ENCODE data around the gene DENND2D.

DNA sequence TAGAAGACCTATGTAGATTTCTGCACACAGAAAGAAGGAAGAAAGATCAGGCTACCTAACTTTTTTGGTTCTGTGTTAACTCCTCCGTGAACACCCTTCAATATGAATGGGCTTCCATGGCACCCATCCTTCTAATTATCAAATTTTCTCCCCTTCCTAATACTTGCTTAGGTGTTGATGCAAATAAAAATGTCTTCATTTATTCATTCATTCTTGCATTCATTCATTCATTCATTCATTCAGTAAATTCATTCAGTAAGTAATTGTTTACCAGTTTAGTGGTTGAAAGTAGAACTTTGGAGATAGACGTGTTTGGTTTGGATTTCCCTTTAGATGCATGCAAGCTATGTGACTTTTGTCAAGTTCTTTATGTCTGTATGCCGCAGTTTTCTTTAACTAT lies 31.7 kb upstream of the DENND2D start:
- TF ChIP-seq CSRNP3 (CRISPR knock-in tag; IDR thresholded peaks at IDR 0.05) (no peak), ZNF8 (CRISPR knock-in tag; IDR thresholded peaks at IDR 0.05) (no peak), ESRRG (CRISPR knock-in tag; IDR thresholded peaks at IDR 0.05) (no peak), PATZ1 (CRISPR knock-in tag; IDR thresholded peaks at IDR 0.05; ENCODE audit: borderline replicate concordance) (no peak), ISL1 (CRISPR knock-in tag; IDR thresholded peaks at IDR 0.05) (no peak), RARB (CRISPR knock-in tag; IDR thresholded peaks at IDR 0.05) (no peak), ZFP3 (CRISPR knock-in tag; IDR thresholded peaks at IDR 0.05) (no peak), TOX (CRISPR knock-in tag; IDR thresholded peaks at IDR 0.05; ENCODE audit: borderline replicate concordance) (no peak), BACH2 (CRISPR knock-in tag; IDR thresholded peaks at IDR 0.05; ENCODE audit: borderline replicate concordance) (no peak), TSHZ2 (CRISPR knock-in tag; IDR thresholded peaks at IDR 0.05) (no peak), ZFP30 (CRISPR knock-in tag; IDR thresholded peaks at IDR 0.05) (no peak), CREB5 (CRISPR knock-in tag; IDR thresholded peaks at IDR 0.05; ENCODE audit: low read depth) (no peak)
